Activated CD8-positive, alpha-beta memory T cell treated with anti-CD3 and anti-CD28 coated beads, Interleukin-2, amount 50 U/mL, for 1 hour (primary cell): Measurements from ENCODE around the gene RNF41.
"Not testable (repeated sequence)": the region's sequence is repeated elsewhere in the genome, so short reads cannot be mapped to it uniquely, and the experiment has no call there.

Source experiments
- DNase-seq: peaks from one replicate; pipeline ENCODE4 v3.0.0-alpha.2; 2020; ENCODE audit errors: extremely low read depth

Gene RNF41

DNA sequence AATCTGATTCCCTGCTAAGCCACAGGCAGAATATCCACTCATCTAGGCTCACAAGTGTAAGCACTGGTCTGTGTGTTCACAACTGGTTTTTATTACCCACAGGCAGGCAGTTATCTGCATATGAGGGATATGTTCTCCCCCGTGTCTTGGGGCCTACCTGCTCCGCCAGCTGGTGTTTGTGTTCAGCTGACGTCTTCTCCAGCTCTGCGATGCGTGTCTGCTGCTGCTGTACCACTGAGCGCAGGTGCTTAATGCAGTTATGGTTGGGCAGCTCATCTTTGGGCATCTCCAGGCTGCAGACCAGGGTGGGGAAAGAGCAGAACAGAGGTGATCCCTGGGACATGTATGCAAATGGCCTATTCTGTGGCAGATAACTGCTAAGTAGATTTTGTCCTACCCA, 13.7 kb downstream of the RNF41 start:
- DNase-seq: no peak

DNA sequence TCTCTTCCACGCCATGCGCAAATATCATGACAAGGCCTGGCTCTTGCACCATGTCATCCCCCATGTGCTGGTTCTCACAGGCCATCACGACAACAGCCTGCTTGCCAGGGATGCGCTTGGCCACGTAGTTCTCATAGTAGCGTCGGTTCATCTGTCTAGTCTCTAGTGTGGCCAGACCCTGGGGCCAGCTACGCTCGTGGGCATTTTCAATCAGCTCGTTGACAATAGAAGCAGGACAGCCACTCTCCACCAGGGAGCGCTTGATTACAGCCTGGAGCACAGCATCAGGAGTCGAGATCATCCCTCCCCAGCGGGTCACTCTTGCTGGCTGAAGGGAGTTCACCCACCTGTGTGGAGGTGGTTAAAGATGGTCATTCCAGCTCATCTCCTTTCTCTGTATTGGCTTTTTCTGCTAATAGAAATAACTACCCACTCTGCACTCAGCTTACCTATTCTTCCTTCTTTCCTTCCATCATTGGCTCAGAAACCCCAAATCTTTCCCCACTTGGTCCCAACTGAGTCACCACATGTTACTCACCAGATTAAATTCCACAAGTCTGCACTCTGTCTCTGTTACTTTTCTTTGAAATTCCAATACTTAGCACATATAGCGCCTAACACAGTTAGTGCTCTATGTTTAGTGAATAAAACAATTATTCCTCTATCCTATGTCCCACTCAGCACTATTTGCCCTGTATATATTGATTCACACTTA, 15.1 kb downstream of the RNF41 start:
- no peak for DNase-seq

DNA sequence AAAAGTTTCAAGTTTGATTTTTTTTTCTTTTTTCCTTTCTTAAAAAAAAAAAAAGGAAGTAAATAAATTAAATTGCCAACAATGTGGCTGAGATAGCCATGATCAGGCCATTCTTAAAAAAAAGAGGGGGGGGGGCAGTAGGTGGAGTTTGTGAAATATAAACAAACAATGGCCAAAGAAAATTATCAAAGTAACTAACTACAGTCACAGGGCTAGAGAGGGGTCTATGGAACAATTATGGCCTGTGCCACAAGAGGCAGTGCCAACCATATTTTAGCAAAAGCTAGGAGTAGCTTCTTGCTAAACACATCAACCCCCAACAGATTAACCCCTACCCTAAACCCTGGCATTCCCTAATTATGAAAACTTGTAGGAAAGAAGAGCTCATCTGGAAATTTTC, 16.3 kb downstream of the RNF41 start:
- DNase-seq: no peak

DNA sequence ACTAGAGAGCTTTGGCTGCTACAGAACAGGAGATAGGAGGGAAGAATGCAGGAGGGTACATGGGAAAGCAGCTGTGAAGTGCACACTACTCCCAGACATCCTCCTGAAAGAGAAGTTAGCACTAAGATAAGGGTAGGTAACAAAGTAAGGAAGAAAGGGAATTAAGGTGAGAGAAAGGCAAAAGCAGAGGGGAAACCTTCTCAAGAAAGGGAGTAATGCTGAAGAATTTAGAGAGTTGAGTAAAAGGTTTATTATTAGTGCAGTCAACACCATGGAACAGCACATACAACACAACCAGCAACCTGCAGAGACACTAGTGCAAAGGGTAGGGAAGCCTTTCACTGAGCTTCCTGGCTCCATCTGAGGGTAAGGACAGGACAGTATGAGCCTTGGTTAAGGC, 17.4 kb downstream of the RNF41 start:
- no peak for DNase-seq

DNA sequence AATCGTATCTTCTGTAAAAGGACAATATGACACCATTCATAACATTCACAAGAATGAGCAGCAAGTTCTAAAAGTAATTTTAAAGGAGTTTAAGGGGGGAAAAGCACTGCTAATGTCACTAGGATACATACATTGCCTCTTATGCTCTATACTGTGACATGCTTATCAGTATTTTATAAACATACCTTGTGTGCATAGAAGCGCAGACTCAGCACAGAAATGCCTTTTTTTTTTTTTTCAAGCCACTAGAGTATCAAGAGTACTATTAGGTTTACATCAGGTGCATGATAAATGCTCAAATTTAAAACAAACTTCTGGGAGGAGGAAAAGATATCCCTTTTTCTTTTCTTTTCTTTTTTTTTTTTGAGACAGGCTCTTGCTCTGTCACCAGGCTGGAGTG, 18.9 kb downstream of the RNF41 start:
- DNase-seq: no peak

DNA sequence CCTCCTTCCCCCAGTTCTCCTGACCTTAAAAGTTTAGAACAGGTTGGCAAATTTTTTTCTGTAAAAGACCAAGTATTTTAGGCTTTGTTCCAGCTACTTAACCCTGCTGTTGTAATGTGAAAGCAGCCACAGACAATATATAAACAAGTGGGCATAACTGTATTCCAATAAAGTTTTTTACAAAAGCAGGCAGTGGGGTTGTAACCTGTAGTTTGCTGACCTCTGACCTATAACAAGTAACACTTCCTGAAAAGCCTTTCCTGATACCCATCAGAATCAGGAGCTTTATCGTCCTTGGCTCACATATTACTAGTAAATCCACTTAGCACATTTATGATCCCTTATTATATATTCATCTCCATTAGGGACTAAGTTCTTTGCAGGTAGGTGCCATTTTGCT, 19.4 kb downstream of the RNF41 start:
- no peak for DNase-seq

DNA sequence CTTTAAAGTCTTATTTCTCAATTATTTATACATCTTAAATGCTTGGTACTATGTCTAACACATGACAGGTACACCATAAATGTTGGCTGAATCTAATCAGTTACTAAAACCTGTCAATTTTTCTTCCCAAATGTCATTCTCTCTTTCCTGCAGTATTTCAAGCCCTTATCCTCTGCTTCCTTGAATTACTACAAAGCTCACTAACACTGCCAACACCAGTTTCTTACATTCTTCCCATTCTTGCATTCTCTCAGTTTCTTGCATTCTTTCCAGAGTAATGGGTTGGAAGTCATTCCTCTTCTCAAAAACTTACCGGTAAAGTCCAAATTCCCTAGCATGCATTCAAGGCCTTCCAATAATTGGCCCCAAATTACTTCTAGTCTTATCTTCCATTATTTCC, 22.9 kb downstream of the RNF41 start:
- no peak for DNase-seq

DNA sequence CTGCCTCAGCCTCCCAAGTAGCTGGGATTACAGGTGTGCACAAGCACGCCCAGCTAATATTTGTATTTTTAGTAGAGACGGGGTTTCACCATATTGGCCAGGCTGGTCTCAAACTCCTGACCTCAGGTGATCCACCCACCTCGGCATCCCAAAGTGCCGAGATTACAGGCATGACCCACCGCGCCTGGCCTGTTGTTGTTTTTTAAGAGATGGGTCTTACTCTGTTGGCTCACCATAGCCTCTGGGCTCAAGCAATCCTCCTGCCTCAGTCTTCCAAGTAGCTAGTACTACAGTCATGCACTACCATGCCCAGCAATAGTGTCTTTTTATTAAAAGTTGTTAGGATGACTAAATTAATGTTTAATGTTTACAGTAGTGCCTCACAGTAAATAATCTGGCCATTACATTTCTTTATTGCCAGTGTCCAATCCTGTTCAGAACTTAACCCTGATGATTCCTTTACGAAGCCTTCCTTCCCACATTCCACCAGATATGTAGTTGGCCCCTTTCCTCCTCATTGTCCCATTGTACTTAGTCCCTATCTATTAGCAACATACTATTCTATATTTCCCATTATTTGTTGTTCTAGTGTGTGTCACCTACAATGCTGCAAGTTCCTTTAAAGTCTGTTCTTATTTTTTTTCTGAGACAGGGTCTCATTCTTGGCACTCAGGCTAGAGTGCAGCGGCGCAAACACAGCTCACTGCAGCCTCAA, 23.6 kb downstream of the RNF41 start:
- DNase-seq: no peak

DNA sequence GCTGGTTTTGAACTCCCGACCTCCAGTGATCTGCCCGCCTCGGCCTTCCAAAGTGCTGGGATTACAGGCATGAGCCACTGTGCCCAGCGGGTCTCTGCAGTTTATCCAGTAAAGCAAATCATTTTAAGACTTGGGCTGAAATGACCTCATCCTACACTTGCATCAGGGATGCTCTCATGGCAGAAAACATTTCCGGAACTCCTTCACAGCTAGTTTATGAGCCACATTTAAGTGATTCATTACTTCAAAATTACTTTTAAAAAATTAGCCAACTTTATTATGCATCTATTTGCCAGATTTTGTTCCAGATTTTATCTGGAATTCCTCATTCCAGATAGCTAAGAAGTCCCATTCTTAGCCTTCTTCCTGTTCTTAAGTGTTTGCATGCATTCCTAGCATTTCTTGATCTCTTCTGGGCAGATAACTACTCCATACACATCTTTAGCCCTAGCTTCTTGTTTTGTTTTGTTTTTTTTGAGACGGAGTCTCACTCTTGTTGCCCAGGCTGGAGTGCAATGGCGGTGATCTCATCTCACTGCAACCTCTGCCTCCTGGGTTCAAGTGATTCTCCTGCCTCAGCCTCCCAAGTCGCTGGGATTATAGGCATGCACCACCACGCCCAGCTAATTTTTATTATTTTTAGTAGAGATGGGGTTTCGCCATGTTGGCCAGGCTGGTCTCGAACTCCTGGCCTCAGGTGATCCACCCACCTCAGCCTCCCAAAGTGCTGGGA, 24.7 kb downstream of the RNF41 start:
- DNase-seq: not testable (repeated sequence)

DNA sequence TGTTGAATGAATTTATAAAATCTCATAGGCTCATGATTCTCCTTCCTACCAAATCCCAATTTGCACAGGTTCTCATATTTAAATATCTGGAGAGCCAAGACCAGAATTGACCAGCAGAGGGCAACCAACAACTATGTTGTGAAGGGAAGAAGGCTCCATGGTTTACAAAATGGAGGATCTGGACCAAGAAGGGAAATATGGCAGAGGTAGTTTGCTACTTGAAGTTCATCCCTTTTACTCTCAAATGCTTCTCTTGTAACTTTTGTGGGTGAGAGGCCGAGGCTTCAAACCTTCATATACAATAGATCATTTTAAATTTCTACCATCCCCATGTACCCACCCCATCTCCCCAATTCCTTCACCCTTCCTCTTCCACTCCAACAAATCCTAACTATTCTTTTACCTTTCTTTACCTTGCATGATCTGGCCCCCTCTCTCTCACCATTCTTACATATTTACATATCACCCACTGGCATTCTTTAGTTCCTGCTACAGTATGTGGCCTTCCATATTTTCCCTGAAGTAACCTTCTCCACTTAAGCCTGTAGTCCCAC, 28.6 kb downstream of the RNF41 start:
- DNase-seq: peak; percentile 56

DNA sequence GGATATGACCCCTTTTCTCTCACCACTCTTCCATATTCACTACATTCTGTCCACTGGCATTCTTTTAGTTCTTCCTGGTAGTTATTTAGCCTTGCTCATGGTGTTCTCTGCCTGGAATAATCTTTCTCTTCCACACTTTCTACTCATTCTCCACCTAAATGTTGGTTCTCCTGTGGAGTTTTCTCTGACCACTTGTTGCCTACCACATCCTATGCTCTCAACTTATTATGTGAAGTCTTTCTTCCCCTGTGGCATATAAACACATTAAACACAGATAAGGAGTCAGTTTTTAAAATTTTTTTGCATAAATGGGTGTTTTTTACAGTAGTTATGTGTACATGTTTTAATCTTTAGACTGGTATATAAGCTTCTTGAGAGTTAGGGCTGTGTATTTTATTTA, 29.1 kb downstream of the RNF41 start:
- no peak for DNase-seq

DNA sequence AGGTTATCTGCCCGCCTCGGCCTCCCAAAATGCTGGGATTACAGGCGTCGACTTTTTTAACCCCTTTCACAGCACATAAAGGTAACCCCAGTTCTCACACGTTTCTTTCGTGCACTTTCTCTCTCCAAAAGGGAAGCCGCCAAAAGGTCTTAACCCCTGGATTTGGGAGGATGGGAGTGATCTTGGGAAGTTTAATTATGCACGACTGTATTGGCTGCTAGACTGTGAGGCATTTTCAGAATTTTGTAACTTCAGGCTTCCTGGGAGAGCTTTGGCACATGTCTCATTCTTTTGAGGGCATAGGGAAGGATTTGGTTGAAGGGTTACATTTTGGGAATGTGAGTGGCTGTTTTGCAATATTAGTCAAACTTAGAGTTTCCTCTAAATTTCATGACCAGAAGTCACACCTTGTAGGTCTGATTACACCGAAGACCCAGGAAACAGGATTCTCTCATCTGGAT, 31.0 kb downstream of the RNF41 start:
- DNase-seq: no peak

DNA sequence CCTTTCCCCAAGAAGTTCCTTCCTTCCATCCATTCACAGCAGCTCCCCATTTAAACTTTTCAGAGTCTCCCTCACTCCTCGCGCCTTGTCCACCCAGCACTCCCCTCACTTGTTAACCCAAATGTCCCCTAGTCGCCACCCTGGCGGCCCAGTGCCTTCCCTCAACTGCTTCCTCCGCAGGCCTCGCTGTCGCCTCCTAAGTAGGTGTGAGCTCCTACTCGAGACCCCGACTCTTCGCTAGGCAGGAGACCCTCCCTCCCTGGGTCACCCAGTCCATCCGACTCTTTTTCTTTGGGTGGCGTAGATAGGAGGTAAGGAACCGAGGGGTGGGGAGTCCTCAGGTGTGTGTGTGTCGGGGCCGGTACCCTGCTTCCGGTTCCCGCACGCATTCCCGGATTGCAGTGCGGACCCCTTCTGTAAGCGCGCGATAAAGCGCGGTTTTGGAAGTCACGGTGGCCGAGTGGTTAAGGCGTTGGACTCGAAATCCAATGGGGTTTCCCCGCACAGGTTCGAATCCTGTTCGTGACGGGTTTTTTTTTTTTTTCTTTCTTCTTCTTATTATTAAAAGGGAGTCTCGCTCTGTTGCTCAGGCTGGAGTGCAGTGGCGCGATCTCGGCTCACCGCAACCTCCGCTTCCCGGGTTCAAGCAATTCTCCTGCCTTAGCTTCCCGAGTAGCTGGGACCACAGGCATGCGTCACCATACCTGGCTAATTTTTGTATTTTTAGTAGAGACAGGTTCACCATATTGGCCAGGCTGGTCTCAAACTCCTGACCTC, 31.6 kb downstream of the RNF41 start:
- DNase-seq: peak; percentile 18

DNA sequence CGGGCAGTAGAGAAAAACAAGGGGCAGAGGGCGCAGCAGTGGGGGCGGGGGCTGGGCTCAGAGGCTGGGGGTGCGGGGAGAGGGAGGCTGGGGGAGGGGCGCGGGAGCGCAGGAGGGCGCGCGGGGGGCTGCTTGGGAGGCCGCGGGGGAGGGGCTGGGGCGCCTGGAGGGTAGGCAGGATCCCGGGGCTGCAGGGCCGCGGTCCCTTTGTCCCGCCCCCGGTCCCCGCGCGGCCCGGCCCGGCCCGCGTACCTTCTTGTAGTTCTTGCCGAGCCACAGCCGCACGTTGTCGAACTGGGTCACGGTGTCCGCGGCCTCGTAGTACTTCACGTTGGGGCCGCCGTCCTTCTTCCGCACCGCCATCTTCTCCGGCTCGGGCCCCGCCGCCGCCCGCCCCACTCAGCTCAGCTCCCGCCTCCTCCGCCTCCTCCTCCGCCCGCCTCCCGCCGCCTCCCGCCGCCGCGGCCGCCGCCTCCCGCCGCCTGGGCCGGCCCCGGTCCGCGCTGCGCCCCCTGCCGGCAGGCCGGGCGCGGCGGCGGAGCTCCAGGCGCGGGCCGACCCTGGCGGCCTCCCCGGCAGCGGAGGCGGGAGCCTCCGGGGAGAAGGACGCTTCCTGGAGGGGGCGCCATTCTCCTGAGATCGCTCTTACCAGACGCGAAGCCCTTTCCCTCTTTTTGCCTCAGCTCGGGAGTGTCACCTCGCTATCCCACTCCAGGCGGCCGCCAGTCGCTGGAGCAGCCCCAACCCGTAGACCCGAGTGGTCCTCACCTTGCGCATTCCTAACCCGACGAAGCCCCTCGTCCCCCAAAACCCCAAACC, 32.4 kb downstream of the RNF41 start, which contains the start of gene SMARCC2:
SMARCC2 (minus strand) TSS at position 385 of the 819 bp plus-strand sequence; CDS start at position 363, 22 bp downstream.
- DNase-seq: peak; percentile 44

DNA sequence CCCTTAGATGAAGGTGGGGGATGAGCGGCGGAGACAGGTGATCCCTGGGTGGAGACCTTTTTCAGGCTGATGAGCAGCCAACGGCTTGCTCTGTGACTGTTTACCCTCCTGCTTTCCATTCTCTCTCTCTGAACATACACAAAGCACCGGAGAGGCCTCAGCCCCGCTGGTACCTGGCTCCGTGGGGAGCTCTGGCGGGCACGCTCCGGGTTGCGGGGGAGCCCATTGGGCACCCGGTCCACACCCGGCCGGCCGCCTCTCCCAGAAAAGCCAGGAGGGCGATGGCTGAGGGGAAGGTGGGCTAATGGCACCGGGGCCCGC, 33.0 kb downstream of the RNF41 start:
- no peak for DNase-seq

DNA sequence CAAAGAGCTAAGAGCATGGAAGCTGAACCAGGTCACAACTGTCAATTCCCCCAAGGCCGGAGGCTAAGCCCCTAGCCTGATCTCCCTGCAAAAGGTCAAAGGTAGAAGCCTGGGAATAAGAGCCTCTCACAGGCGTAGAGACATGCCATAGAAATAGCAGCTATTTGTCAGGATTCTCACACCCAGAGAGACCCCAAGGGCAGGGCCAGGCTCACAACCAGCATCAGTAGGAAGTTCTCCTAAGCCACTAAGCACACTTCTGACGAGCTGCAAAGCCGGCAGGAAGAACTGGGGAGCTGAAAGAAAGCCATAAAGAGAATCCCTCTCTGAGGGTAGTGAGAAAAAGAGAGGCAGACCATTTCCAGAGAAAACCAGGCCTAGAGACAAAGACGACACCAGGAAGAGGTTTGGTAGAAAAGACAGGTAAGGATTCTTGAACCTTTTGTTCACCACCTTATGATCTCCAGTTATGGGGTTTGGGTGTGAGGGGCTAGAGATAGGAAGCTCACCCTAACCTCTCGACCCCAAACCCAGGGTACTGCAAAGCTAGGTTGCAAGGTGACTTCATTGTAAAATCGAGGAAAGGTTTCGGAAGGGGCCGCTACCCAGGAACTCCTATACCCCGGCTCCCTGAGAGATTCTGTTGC, 33.5 kb downstream of the RNF41 start:
- DNase-seq: no peak

DNA sequence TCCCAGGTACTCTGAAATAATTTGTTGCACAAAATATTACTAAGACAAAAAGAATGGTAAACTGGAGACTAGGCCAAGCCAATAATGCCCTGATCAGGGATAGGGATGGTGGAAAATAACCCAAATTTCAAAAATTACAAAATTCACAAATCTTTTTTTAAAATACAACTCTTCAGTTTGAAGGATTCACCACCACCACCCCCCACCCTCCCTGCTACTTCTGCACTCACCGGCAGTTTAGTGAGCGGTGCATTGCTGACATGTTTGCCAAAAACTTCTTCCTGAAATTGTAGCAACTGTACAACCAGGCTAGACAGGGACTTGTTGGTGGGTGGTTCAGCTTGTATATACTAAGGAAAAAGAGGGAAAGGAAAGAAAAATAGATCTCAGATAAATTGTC, 34.8 kb downstream of the RNF41 start:
- DNase-seq: no peak

DNA sequence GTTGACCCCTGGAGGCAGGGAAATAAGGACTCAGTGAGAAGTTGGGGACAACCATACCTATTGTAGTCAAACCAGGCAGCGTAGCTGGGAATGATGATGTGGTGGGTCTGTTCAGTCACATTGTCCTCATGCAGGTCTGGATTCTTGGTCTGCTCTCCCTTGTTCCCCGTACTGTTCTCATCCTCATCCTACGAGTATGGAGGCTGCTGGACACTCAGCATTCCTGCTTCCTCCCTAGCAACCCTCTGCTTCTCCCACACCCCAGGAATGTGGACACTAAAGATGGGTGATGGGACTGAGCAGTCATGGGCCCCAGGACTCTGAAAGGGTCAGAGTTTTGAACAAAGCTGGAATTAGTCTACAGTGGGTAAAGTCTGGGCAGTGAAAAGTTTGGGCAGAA, 43.4 kb downstream of the RNF41 start:
- no peak for DNase-seq

DNA sequence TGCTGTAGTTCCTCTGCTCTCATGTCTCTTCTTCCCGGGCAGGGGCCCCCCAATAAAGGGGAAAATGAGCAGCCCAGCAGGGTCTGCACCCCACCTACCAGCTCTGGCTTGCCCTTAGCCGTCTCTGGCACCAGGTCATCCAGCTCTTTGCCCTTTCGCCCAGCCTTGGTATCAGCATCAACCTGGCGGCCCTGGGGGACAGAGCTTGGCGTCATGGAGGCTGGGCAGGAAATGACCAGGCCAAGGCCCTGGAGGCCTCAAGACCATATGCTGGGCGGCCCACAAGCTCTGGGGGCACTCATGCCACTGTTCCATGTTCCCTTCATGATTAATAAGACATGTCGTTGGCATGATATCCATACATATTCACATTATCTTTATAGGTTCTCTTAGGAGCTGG, 48.9 kb downstream of the RNF41 start:
- no peak for DNase-seq

DNA sequence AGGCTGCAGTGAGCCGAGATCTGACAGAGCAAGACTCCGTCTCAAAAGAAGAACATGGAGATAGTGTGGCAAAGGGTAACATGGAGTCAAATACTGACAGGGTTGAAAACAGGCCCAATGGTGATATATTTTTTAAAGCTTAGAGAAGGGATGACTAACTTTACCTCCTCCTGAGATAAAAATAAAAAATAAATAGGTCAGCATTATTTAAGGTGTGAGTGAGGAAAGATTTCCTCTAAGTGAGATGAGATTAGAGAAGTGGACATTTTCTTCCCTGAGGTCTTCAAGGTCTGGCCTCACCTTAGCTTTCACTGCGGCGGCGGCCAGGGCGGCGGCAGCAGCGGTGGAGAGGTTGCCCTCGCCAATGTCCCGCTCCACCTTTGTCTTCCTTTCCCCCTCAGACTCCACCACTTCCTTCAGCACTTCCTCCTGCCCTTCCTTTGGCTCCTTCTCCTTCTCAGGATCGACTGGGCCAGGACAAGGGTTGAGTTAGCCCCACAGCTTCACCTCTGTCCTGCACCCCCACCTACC, 52.4 kb downstream of the RNF41 start:
- DNase-seq: no peak
